Measurements from ENCODE around the gene NRCAM.

DNA sequence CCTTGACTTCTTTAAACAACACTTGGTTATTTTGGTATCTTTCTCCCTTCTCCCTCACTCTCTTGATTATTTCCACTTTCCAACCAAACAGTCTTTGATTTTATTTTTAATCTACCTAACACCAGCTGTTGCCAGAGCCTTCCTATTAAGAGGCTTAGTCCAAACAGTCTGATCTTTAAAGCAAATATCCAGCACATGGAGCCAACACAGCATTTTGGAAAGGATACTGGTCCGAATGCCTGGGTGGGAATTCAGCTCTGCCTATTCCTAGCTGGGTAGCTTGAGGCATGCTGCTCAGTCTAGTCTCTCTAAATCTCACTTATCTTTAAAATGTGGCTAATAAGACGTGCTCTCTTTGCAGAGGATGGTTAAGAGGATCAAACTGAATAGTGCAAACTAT is 129.3 kb downstream of the NRCAM start:
- TF ChIP-seq, protein P1, sequence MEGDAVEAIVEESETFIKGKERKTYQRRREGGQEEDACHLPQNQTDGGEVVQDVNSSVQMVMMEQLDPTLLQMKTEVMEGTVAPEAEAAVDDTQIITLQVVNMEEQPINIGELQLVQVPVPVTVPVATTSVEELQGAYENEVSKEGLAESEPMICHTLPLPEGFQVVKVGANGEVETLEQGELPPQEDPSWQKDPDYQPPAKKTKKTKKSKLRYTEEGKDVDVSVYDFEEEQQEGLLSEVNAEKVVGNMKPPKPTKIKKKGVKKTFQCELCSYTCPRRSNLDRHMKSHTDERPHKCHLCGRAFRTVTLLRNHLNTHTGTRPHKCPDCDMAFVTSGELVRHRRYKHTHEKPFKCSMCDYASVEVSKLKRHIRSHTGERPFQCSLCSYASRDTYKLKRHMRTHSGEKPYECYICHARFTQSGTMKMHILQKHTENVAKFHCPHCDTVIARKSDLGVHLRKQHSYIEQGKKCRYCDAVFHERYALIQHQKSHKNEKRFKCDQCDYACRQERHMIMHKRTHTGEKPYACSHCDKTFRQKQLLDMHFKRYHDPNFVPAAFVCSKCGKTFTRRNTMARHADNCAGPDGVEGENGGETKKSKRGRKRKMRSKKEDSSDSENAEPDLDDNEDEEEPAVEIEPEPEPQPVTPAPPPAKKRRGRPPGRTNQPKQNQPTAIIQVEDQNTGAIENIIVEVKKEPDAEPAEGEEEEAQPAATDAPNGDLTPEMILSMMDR (IDR thresholded peaks at IDR 0.05; ENCODE audit: control extremely low read depth in 1 of 3, insufficient read depth in 1 of 3, low read depth in 1 of 3, low read length in 3 of 3) = no peak
- TF ChIP-seq POLR2AphosphoS5 (IDR thresholded peaks at IDR 0.05; ENCODE audit: low read depth, low read length) = no peak
- no peak for TF ChIP-seq SRF (IDR thresholded peaks at IDR 0.05; ENCODE audit: low read depth, low read length)

Data from H1 (cell line).